SK-N-SH (cell line): ENCODE measurements around the gene ZNF407. TPM values are rescaled to one million over a fixed set of nuclear protein-coding genes. Genes with fewer than 3 reads are reported as not detected.

Experiments
- CTCF ChIA-PET: fragments of 300-600, 350-600 bp; formaldehyde crosslinking; extraction: SDS; loops from one replicate; lab custom pipeline; 2021; lab: Yijun Ruan, JAX
- POLR2A ChIA-PET: fragments of 350-600 bp; sonication (Branson Sonifier 250); formaldehyde crosslinking; extraction: SDS; loops from one replicate; lab custom pipeline; 2020; ENCODE audit warnings: antibody characterized with exemption, inconsistent platforms; lab: Yijun Ruan, JAX
- DNase-seq: peaks from one replicate; pipeline ENCODE4 v3.0.0; 2012
- H2AFZ ChIP-seq: fragments of 200-600 bp; sonication (generic); 2 replicates; pipeline ENCODE4 v1.8.1; 2016; ENCODE audit warnings: antibody characterized with exemption, mild to moderate bottlenecking, low read depth
- H3F3A ChIP-seq: fragments of 200-600 bp; sonication (generic); replicated peaks from 2 replicates; pipeline ENCODE3; 2016; ENCODE audit warnings: antibody characterized with exemption, mild to moderate bottlenecking; ENCODE audit not compliant: insufficient read depth
- H3K27ac ChIP-seq, 2 experiments: fragments of 200-500 bp in 1 of 2; fragments of 200-600 bp in 1 of 2; sonication (Bioruptor generic) in 1 of 2; sonication (generic), shearing (Covaris generic) in 1 of 2; 2 replicates each; pipeline versions ENCODE4 v1.5.1 to v1.6.1; 2014 to 2016; ENCODE audit warnings: low read depth in 2 of 2, inconsistent platforms in 1 of 2, low read length in 1 of 2, mild to moderate bottlenecking in 1 of 2, mixed read lengths in 1 of 2
- H3K27me3 ChIP-seq: fragments of 200-600 bp; sonication (generic), shearing (Covaris generic); 2 replicates; pipeline ENCODE4 v1.6.1; 2016; ENCODE audit warnings: mixed run types; ENCODE audit not compliant: insufficient read depth
- H3K36me3 ChIP-seq, 2 experiments: fragments of 200-500 bp in 1 of 2; fragments of 200-600 bp in 1 of 2; sonication (Bioruptor generic) in 1 of 2; sonication (generic) in 1 of 2; replicated peaks in 1 of 2; 2 replicates each; pipeline versions ENCODE3 to v1.5.1; 2014 to 2016; ENCODE audit warnings: low read length in 1 of 2, mild to moderate bottlenecking in 1 of 2; ENCODE audit not compliant: insufficient read depth in 2 of 2, control insufficient read depth in 1 of 2
- H3K4me1 ChIP-seq, 2 experiments: fragments of 200-500 bp in 1 of 2; fragments of 200-600 bp in 1 of 2; sonication (Bioruptor generic) in 1 of 2; sonication (generic), shearing (Covaris generic) in 1 of 2; 2 replicates each; pipeline versions ENCODE4 v1.5.1 to v1.6.1; 2014 to 2016; ENCODE audit warnings: low read depth in 1 of 2, low read length in 1 of 2, mixed run types in 1 of 2; ENCODE audit not compliant: insufficient read depth in 2 of 2, control insufficient read depth in 1 of 2
- H3K4me2 ChIP-seq: fragments of 200-600 bp; sonication (generic), shearing (Covaris generic); 2 replicates; pipeline ENCODE4 v1.6.1; 2017; ENCODE audit warnings: mixed run types
- H3K4me3 ChIP-seq, 2 experiments: fragments of 200-500 bp in 1 of 2; fragments of 200-600 bp in 1 of 2; sonication (Bioruptor generic) in 1 of 2; sonication (generic), shearing (Covaris generic) in 1 of 2; 2 replicates each; pipeline versions ENCODE4 v1.5.1 to v1.8.1; 2014 to 2016; ENCODE audit warnings: low read depth in 2 of 2, inconsistent platforms in 1 of 2, low read length in 1 of 2, mild to moderate bottlenecking in 1 of 2, mixed read lengths in 1 of 2, moderate library complexity in 1 of 2
- H3K79me2 ChIP-seq: fragments of 200-600 bp; sonication (generic); 2 replicates; pipeline ENCODE4 v1.8.1; 2017; ENCODE audit warnings: mild to moderate bottlenecking; ENCODE audit not compliant: insufficient read depth
- H3K9ac ChIP-seq: fragments of 200-600 bp; sonication (generic); 2 replicates; pipeline ENCODE4 v1.6.1; 2017; ENCODE audit warnings: mixed run types
- H3K9me2 ChIP-seq: fragments of 200-600 bp; sonication (generic); 2 replicates; pipeline ENCODE4 v1.6.1; 2017; ENCODE audit warnings: mixed run types
- H3K9me3 ChIP-seq: fragments of 200-600 bp; sonication (generic); 2 replicates; pipeline ENCODE4 v1.6.1; 2017; ENCODE audit warnings: mixed run types, mild to moderate bottlenecking, moderate library complexity
- H4K20me1 ChIP-seq: fragments of 200-600 bp; sonication (generic); 2 replicates; pipeline ENCODE4 v1.6.1; 2017; ENCODE audit warnings: mild to moderate bottlenecking, mixed run types; ENCODE audit not compliant: insufficient read depth
- CHD2 ChIP-seq: fragments of 150-350 bp; IDR thresholded peaks from 2 replicates; pipeline ENCODE4 v1.6.1; 2018; ENCODE audit warnings: low read length; ENCODE audit not compliant: partially characterized antibody
- CTCF ChIP-seq: fragments of 200-600 bp; sonication (generic); IDR thresholded peaks from 2 replicates; pipeline ENCODE4 v1.6.1; 2017; ENCODE audit warnings: antibody characterized with exemption, mild to moderate bottlenecking, moderate library complexity
- EP300 ChIP-seq, 2 experiments: IDR thresholded peaks; 2 replicates each; pipeline versions ENCODE4 v1.4.0 to v1.6.1; 2012; ENCODE audit warnings: borderline replicate concordance in 1 of 2, low read depth in 1 of 2, low read length in 1 of 2
- FOSL2 ChIP-seq: IDR thresholded peaks from 2 replicates; pipeline ENCODE4 v1.4.0; 2012; ENCODE audit warnings: low read depth, mild to moderate bottlenecking, moderate library complexity, borderline replicate concordance
- GABPA ChIP-seq: IDR thresholded peaks from 2 replicates; pipeline ENCODE4 v1.4.0; 2012; ENCODE audit warnings: low read depth, mild to moderate bottlenecking
- GATA2 ChIP-seq: sonication (generic); formaldehyde crosslinking; IDR thresholded peaks from 2 replicates; pipeline ENCODE4 v1.5.0; 2020; ENCODE audit warnings: mild to moderate bottlenecking, missing genetic modification reagents
- IRF3 ChIP-seq: fragments of 150-350 bp; IDR thresholded peaks from 2 replicates; pipeline ENCODE4 v1.6.1; 2016; ENCODE audit warnings: mild to moderate bottlenecking, low read depth, low read length
- JUND ChIP-seq: IDR thresholded peaks from 2 replicates; pipeline ENCODE4 v1.4.0; 2012
- NRF1 ChIP-seq: IDR thresholded peaks from 2 replicates; pipeline ENCODE4 v1.6.1; 2012; ENCODE audit warnings: low read depth, mild to moderate bottlenecking, low read length
- POLR2AphosphoS5 ChIP-seq: IDR thresholded peaks from 2 replicates; pipeline ENCODE4 v1.6.1; 2012; ENCODE audit warnings: low read depth, low read length
- RCOR1 ChIP-seq: fragments of 150-350 bp; IDR thresholded peaks from 2 replicates; pipeline ENCODE4 v1.6.1; 2017; ENCODE audit warnings: antibody characterized with exemption, low read length
- RXRA ChIP-seq: IDR thresholded peaks from 2 replicates; pipeline ENCODE4 v1.4.0; 2012; ENCODE audit warnings: low read depth, mild to moderate bottlenecking, borderline replicate concordance
- SMC3 ChIP-seq: IDR thresholded peaks from 2 replicates; pipeline ENCODE4 v1.6.1; 2012; ENCODE audit warnings: low read depth, low read length, improper control_type of control experiment
- USF1 ChIP-seq: IDR thresholded peaks from 2 replicates; pipeline ENCODE4 v1.4.0; 2012; ENCODE audit warnings: low read depth, borderline replicate concordance
- USF2 ChIP-seq: fragments of 150-350 bp; IDR thresholded peaks from 2 replicates; pipeline ENCODE4 v1.6.1; 2017; ENCODE audit warnings: antibody characterized with exemption, low read length, low read depth, borderline replicate concordance
- WGBS: methylation state at CpG from one replicate; pipeline ENCODE4 v1.1.6; 2017; ENCODE audit warnings: low lambda C conversion rate; 5-methylcytosine and 5-hydroxymethylcytosine counted together
- polyA plus RNA-seq, 3 experiments: library from polyadenylated mRNA; depleted of rRNA; stranded (reverse); fragments of >200 nt; gene quantifications; 2 replicates each; pipeline ENCODE4 v1.2.3, GENCODE V29; 2012

The ZNF407 gene
- polyA plus RNA-seq, 1 of the 3 experiments (the other 2 are of a cell fraction) = 2.6 TPM

- CTCF ChIA-PET = interaction anchor here (1.0 kb wide), 1 partner anchor 12 kb away, joined by 4 read pairs; no protein-coding TSS in a partner anchor
- Histone ChIP-seq H3K4me2 (no peak overlapping the region), H3K36me3 (no peaks in the 10 kb centered on the region), H4K20me1 (no peaks in the 10 kb centered on the region), H3K27me3 (no peaks in the 10 kb centered on the region), H3K9me2 (no peaks in the 10 kb centered on the region), H2AFZ (no peak overlapping the region), H3K9ac (no peak overlapping the region), H3F3A (no peaks in the 10 kb centered on the region), H3K79me2 (no peaks in the 10 kb centered on the region), H3K4me3 (no peak overlapping the region)
- TF ChIP-seq CHD2 (no peak), IRF3 (no peak), GABPA (no peak), SMC3 (no peak), FOSL2 (no peak), RXRA (no peak), RCOR1 (no peak), JUND (no peak), GATA2 (CRISPR knock-in tag) (no peak)
- TF ChIP-seq, all 33 proteins: peak for 0
- H3K4me1 ChIP-seq = peaks cover 0 to 3% of the 10 kb centered on the region in 2 experiments; a peak in 1 of 4 replicates
- no peak overlapping the region for H3K27ac ChIP-seq
- no peaks in the 10 kb centered on the region for H3K9me3 ChIP-seq
- DNase-seq = no peak
- WGBS = 93% methylated on average over 9 of the region's 9 CpGs
- POLR2A ChIA-PET = no interaction called here
Observed at GRCh38 chr18:75053028-75053629, 455.5 kb downstream of the ZNF407 start.

GRCh38 chr18:75054046-75054445, 456.4 kb downstream of the ZNF407 start:
- Histone ChIP-seq H3K9ac (no peak overlapping the region), H3K36me3 (no peaks in the 10 kb centered on the region), H3K4me1 (no peaks in the 10 kb centered on the region; a peak in 1 of 4 replicates), H3K9me2 (no peaks in the 10 kb centered on the region), H3K9me3 (no peaks in the 10 kb centered on the region), H3K79me2 (no peaks in the 10 kb centered on the region), H3K27ac (no peak overlapping the region), H4K20me1 (no peaks in the 10 kb centered on the region), H3K27me3 (no peaks in the 10 kb centered on the region), H3K4me2 (no peak overlapping the region), H3F3A (no peaks in the 10 kb centered on the region), H3K4me3 (no peak overlapping the region), H2AFZ (no peak overlapping the region)
- CTCF ChIA-PET = no interaction called here
- 89% methylated on average over 7 of the region's 7 CpGs for WGBS
- DNase-seq = no peak
- POLR2A ChIA-PET = no interaction called here
- TF ChIP-seq NRF1 (no peak), USF1 (no peak), GATA2 (CRISPR knock-in tag) (no peak), EP300 (IDR thresholded peaks at IDR 0.05; ENCODE audit: borderline replicate concordance in 1 of 2, low read depth in 1 of 2, low read length in 1 of 2) (no peak), GABPA (no peak), POLR2AphosphoS5 (no peak), JUND (no peak), USF2 (no peak), CTCF (no peak)
